A673 (cell line): ENCODE results near the gene SEC16A.

Source experiments
- EZH2 ChIP-seq: fragments of 200-600 bp; sonication (generic); IDR thresholded peaks from 2 replicates; pipeline ENCODE4 v1.6.1; 2017; ENCODE audit warnings: borderline replicate concordance, low read depth, mild to moderate bottlenecking, mixed read lengths, antibody characterized with exemption, low read length; ENCODE audit not compliant: poor library complexity, severe bottlenecking
- TF ChIP-seq, protein P1 (sequence below): fragments of 300-800, 200-600 bp; sonication (generic); conservative IDR thresholded peaks from 2 replicates; pipeline ENCODE4 v1.5.1; 2017; ENCODE audit warnings: low read depth, mild to moderate bottlenecking, antibody characterized with exemption, low read length, moderate library complexity, mixed read lengths

DNA sequence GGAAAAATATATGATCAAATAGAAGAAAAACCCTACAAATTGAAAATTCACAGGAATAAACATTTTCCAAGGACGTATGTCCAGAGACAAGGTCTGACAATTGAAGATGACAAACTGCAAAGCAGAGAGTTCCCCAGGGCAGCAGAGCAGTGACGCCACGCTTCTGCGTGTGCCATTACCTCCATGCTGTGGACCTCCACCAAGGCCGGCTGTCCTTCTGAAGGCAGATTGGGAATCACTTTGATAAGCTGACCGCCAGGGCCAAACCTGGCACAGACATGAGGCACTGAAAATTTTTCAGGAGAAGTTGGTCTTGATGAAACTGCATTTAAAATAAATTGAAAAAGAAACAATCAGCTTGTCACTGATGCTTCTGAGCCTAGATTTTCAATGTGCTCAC is 18.6 kb downstream of the SEC16A start:
- TF ChIP-seq, protein P1, sequence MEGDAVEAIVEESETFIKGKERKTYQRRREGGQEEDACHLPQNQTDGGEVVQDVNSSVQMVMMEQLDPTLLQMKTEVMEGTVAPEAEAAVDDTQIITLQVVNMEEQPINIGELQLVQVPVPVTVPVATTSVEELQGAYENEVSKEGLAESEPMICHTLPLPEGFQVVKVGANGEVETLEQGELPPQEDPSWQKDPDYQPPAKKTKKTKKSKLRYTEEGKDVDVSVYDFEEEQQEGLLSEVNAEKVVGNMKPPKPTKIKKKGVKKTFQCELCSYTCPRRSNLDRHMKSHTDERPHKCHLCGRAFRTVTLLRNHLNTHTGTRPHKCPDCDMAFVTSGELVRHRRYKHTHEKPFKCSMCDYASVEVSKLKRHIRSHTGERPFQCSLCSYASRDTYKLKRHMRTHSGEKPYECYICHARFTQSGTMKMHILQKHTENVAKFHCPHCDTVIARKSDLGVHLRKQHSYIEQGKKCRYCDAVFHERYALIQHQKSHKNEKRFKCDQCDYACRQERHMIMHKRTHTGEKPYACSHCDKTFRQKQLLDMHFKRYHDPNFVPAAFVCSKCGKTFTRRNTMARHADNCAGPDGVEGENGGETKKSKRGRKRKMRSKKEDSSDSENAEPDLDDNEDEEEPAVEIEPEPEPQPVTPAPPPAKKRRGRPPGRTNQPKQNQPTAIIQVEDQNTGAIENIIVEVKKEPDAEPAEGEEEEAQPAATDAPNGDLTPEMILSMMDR = no peak
- TF ChIP-seq EZH2 = no peak
